Motor neuron (in vitro differentiated cells): ENCODE measurements around the gene XRCC4. TPM values are rescaled to one million over a fixed set of nuclear protein-coding genes. Genes with fewer than 3 reads are reported as not detected.

ENCODE experiments used
- ATAC-seq, 8 experiments: fragments of 200-7000 bp; cut with Tn5 transposase; replicated peaks in 6 of 8; 2 replicates each; pipeline ENCODE4 v1.8.0; 2021; ENCODE audit warnings: mild to moderate bottlenecking in 8 of 8, moderate library complexity in 8 of 8
- H3K27ac ChIP-seq, 2 donors: fragments of 250-450 bp; sonication (Bioruptor Pico); 2 replicates each; pipeline ENCODE4 v1.9.0; 2021; ENCODE audit warnings: antibody characterized with exemption in 2 of 2, mild to moderate bottlenecking in 2 of 2, moderate library complexity in 1 of 2
- H3K4me1 ChIP-seq, 2 donors: fragments of 250-450 bp; sonication (Bioruptor Pico); replicated peaks in 1 of 2; 2 replicates each; pipeline ENCODE4 v1.6.1; 2021; ENCODE audit warnings: antibody characterized with exemption in 2 of 2, mild to moderate bottlenecking in 2 of 2, moderate library complexity in 1 of 2
- H3K4me3 ChIP-seq, 5 donors: fragments of 250-450 bp; sonication (Bioruptor Pico); 2 replicates each; pipeline ENCODE4 v1.9.0; 2021; ENCODE audit warnings: antibody characterized with exemption in 5 of 5, mild to moderate bottlenecking in 5 of 5, moderate library complexity in 4 of 5
- WGBS, 10 experiments: fragments of 450-650 bp; shearing (Covaris generic); methylation state at CpG; one replicate each; pipeline ENCODE4 v1.0.0; 2022; 5-methylcytosine and 5-hydroxymethylcytosine counted together
- in situ Hi-C, 9 experiments: fragments of 400-800 bp; cut with MboI; loops; one replicate each; pipeline ENCODE4 v1.15.0; 2021; ENCODE audit warnings: low sequenced_read_pairs in 9 of 9, low pct_unique_long_range_greater_than_20kb in 2 of 9; ENCODE audit not compliant: unreplicated experiment in 9 of 9
- total RNA-seq, 8 experiments: library from RNA; unstranded; fragments of 300-600 nt; gene quantifications; 2 replicates each; pipeline versions ENCODE4 v1.2.3 to v1.2.4, GENCODE V29; 2022

The XRCC4 gene
- total RNA-seq, 8 experiments from 2014 or later, result 8.4 to 16.8 (median 11.8) TPM

DNA sequence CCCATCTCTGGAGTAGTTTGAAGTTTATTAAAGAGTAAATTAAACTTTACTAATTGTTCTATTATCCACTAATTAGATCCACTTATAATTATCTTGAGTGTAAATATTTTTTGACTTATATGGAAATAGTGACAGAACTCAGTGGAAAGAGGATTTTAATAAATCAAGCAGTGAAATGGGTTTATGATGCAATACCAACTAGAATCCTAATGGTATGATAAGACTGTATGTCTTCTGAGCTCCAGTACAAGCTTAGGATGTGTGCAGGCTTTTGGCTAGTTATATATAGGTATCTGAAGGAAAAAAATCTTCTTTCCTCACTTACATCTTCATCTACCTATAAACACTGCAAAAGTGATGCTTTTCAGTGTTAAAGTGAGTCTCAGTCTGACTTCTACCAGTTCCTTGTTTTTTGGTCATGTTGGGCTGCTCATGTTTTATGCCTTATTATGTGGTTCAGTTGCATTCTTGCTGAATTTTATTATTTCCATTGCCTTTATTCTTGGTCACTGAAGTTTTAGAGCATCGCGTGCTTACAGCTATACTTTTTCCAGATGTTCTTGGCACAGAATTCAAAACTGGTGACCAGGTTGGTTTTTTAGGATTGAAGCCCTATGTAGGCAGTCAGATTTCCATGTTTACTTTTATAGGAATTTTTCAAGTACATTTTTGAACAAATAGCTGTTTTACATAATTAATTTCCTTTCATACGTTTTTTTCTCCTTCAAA lies 30.5 kb downstream of the XRCC4 start:
- no peak for ATAC-seq
- 27 to 94% (median 79%) methylated on average over 1 to 3 of the region's 3 CpGs for WGBS, 10 experiments
- in situ Hi-C loops, result no loop called here
- H3K27ac ChIP-seq, result no peak overlapping the region
- H3K4me3 ChIP-seq, result no peak overlapping the region
- H3K4me1 ChIP-seq, result no peaks in the 10 kb centered on the region

DNA sequence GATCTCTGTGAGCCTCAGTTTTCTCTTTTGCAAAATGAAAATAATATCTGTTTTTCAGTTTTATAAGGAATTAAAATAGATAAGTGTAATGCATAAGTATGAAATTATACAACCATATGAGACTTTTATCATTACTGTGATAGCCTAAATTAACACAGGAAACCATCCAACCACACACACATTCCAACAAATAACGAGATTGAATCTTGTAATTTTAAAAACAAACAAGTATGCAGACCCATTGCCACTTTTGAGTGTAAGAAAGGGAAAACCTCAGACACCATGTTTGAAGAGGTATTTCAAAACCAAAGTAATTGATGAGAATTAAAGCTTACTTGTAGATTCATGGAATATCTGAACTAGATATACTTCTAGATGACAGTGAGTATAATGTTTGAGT lies 32.0 kb downstream of the XRCC4 start:
- in situ Hi-C loops, result no loop called here
- Histone ChIP-seq H3K27ac (no peak overlapping the region), H3K4me3 (no peak overlapping the region), H3K4me1 (no peaks in the 10 kb centered on the region)
- no peak for ATAC-seq
- 80 to 100% (median 94%) methylated on average over 1 of the region's 1 CpG; no CpG with 5 or more reads in 4 of the 10 experiments for WGBS, 10 experiments

- WGBS, 10 experiments, result 29 to 100% (median 86%) methylated on average over 1 of the region's 1 CpG; no CpG with 5 or more reads in 1 of the 10 experiments
- no peak overlapping the region for H3K4me3 ChIP-seq
- H3K4me1 ChIP-seq, result no peaks in the 10 kb centered on the region
- in situ Hi-C loops, result no loop called here
- ATAC-seq, result no peak
- H3K27ac ChIP-seq, result no peak overlapping the region
Measured at GRCh38 chr5:83115816-83116215, 38.5 kb downstream of the XRCC4 start.

DNA sequence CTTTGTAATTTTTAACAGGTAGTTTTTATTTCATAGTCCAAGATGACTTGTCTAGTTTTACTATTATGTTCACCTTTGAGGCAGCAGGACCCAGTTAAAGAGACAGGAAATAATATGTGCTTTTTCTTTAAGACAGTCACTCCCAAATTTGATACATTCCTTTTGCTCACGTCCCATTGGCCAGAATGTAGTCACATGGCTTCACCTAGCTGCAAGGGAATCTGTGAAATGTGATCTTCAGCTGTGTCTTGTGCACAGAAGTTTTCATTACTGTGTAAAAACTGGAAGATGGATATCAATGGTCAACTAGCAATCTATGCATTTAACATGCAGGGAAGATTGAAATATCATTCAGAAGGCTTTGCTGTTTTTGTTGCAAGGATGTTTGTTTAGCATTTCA lies 41.1 kb downstream of the XRCC4 start:
- H3K4me1 ChIP-seq, result no peaks in the 10 kb centered on the region
- WGBS, 10 experiments, result 67 to 100% (median 78%) methylated on average over 1 of the region's 1 CpG; no CpG with 5 or more reads in 6 of the 10 experiments
- H3K27ac ChIP-seq, result no peak overlapping the region
- ATAC-seq, result no peak
- in situ Hi-C loops, result no loop called here
- H3K4me3 ChIP-seq, result no peak overlapping the region

GRCh38 chr5:83118976-83119375 lies 41.6 kb downstream of the XRCC4 start:
- Histone ChIP-seq H3K4me3 (no peak overlapping the region), H3K4me1 (no peaks in the 10 kb centered on the region), H3K27ac (no peak overlapping the region)
- no peak for ATAC-seq
- in situ Hi-C loops, result no loop called here
- 14 to 100% (median 93%) methylated on average over 1 of the region's 1 CpG for WGBS, 10 experiments

DNA sequence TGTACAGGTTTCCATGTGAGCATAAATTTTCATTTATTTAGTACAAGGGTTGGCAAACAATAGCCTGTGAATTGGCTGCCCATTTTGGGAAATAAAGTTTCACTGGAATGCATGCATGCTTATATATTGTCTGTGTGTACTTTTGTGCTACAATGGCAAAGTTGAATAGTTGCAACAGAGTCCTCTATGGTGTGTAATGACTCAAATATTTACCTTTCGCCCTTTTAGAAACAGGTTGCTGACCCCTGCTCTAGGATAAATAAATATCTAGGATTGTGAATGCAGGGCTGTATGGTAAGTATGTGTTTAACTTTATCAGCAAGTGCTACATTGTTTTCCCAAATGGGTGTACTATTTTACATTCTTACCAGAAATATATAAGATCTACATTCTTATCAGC lies 47.2 kb downstream of the XRCC4 start:
- in situ Hi-C loops, result no loop called here
- no peak overlapping the region for H3K27ac ChIP-seq
- no peaks in the 10 kb centered on the region for H3K4me1 ChIP-seq
- no peak overlapping the region for H3K4me3 ChIP-seq
- no peak for ATAC-seq
- WGBS, 10 experiments, result 80 to 100% (median 90%) methylated on average over 1 of the region's 1 CpG; no CpG with 5 or more reads in 5 of the 10 experiments

DNA sequence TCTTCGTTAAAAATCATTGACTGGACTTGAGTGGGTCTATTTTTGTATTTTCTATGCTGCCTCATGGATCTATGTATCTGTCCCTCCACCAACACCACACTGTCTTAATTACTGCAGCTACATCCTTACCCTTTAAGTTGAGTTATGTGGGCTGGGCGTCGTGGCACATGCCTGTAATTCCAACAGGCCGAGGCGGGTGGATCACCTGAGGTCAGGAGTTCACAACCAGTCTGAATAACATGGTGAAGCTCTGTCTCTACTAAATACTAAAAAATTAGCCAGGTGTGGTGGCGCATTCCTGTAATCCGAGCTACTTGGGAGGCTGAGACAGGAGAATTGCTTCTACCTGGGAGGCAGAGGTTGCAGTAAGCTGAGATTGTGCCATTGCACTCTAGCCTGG lies 48.2 kb downstream of the XRCC4 start:
- 43 to 93% (median 80%) methylated on average over 1 to 6 of the region's 7 CpGs; no CpG with 5 or more reads in 1 of the 10 experiments for WGBS, 10 experiments
- Histone ChIP-seq H3K4me1 (no peaks in the 10 kb centered on the region), H3K4me3 (no peak overlapping the region), H3K27ac (no peak overlapping the region)
- in situ Hi-C loops, result no loop called here
- ATAC-seq, result no peak

DNA sequence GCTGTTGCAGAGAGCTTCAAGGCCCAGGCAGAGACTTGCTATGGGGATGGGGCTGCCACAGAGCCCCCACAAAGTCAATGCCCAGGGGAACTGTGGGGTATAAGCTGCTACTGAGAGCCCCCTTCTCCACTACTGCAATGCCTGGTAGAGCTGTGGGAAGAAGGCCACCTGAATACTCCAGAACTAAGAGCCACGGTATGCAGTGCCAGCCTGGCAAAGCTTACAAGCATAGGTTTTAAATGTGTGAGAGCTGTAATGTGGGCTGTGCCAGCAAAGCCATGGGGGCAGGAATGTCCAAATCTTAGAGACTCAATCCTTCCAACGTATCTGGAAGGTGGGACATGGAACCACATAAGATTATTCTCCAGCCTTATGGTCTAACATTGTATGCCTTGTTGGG lies 49.2 kb downstream of the XRCC4 start:
- WGBS, 10 experiments, result 0 to 100% (median 58%) methylated on average over 1 to 2 of the region's 2 CpGs; no CpG with 5 or more reads in 5 of the 10 experiments
- Histone ChIP-seq H3K27ac (no peak overlapping the region), H3K4me1 (no peaks in the 10 kb centered on the region), H3K4me3 (no peak overlapping the region)
- no peak for ATAC-seq
- in situ Hi-C loops, result no loop called here

GRCh38 chr5:83133797-83134196 lies 56.5 kb downstream of the XRCC4 start:
- Histone ChIP-seq H3K27ac (no peak overlapping the region), H3K4me3 (no peak overlapping the region), H3K4me1 (no peaks in the 10 kb centered on the region)
- WGBS, 10 experiments, result 78 to 100% (median 91%) methylated on average over 1 to 11 of the region's 18 CpGs; no CpG with 5 or more reads in 5 of the 10 experiments
- in situ Hi-C loops, result no loop called here
- no peak for ATAC-seq

GRCh38 chr5:83142526-83142925 lies 65.2 kb downstream of the XRCC4 start:
- no peak overlapping the region for H3K27ac ChIP-seq
- H3K4me3 ChIP-seq, result no peak overlapping the region
- no peaks in the 10 kb centered on the region for H3K4me1 ChIP-seq
- WGBS, 10 experiments, result 20 to 100% (median 89%) methylated on average over 1 to 2 of the region's 2 CpGs
- in situ Hi-C loops, result no loop called here
- ATAC-seq, result no peak

GRCh38 chr5:83145241-83145640 lies 67.9 kb downstream of the XRCC4 start:
- in situ Hi-C loops, result no loop called here
- Histone ChIP-seq H3K4me3 (no peak overlapping the region), H3K4me1 (no peaks in the 10 kb centered on the region), H3K27ac (no peak overlapping the region)
- ATAC-seq, result no peak

- ATAC-seq, result no peak
- Histone ChIP-seq H3K4me3 (no peak overlapping the region), H3K27ac (no peak overlapping the region), H3K4me1 (no peaks in the 10 kb centered on the region)
- in situ Hi-C loops, result no loop called here
Measured at GRCh38 chr5:83145882-83146331, 68.6 kb downstream of the XRCC4 start.

DNA sequence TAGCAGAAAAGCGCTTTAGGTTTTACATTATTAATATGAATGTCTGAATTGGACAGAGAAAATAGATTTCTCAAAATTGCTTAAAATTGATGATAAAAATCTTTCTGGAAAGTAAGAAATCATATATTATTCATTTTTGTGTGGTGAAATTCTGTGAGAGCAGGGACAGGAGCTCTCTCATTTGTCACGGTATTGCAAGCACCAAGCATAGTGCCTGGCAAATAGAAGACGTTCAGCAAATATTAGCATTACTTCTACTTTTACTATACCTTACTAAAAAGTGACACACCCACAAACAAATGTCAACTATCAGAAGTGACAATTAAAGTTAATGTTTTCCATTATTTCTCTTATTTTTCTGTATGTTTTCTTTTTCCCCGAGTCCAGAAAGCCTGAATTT lies 69.1 kb downstream of the XRCC4 start:
- no peak overlapping the region for H3K27ac ChIP-seq

DNA sequence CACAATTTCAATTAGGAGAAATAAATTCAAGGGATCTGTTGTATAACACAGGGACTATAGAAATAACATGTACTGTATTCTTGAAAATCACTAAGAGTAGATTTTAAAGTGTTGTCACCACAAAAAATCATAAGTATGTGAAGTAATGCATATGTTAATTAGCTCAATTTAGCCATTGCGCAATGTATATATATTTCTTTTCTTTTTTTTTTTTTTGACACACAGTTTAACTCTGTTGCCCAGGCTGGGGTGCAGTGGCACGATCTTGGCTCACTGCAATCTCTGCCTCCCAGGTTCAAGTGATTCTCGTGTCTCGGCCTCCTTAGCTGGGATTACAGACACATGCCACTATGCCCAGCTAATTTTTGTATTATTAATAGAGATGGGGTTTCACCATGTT lies 70.2 kb downstream of the XRCC4 start:
- Histone ChIP-seq H3K4me3 (no peak overlapping the region), H3K4me1 (no peaks in the 10 kb centered on the region), H3K27ac (no peak overlapping the region)
- in situ Hi-C loops, result no loop called here
- WGBS, 10 experiments, result 80 to 100% (median 98%) methylated on average over 1 to 4 of the region's 4 CpGs; no CpG with 5 or more reads in 3 of the 10 experiments
- ATAC-seq, result no peak

More for the DNA sequence above, 69.1 kb downstream of the XRCC4 start:
- H3K4me1 ChIP-seq, result no peaks in the 10 kb centered on the region
- no peak for ATAC-seq
- no peak overlapping the region for H3K4me3 ChIP-seq
- WGBS, 10 experiments, result 64 to 100% (median 89%) methylated on average over 1 to 4 of the region's 4 CpGs; no CpG with 5 or more reads in 1 of the 10 experiments
- in situ Hi-C loops, result no loop called here
